ENCODE measurements around the gene NOVA2.

NOVA2 gene

GRCh38 chr19:45971260-45971902, 2.3 kb downstream of the NOVA2 start:
- Histone ChIP-seq H2BK5ac (ENCODE audit: low read depth, low read length, poor library complexity, severe bottlenecking) (no peak overlapping the region), H3K4ac (ENCODE audit: low read depth in 1 of 2, low read length in 2 of 2) (no peak overlapping the region), H3K23ac (ENCODE audit: low read length in 2 of 2) (no peak overlapping the region), H2BK120ac (ENCODE audit: low read depth, low read length) (no peak overlapping the region), H3K14ac (ENCODE audit: low read length in 2 of 2) (no peak overlapping the region), H3K79me1 (replicated peaks; ENCODE audit: low read length, poor library complexity, severe bottlenecking) (no peaks in the 10 kb centered on the region), H3K27ac (ENCODE audit: low read length, poor library complexity, severe bottlenecking) (no peak overlapping the region), H3K18ac (ENCODE audit: low read depth in 1 of 2, low read length in 2 of 2) (no peak overlapping the region), H3K27me3 (ENCODE audit: control insufficient read depth in 1 of 2, insufficient read depth in 1 of 2, low read length in 2 of 2) (peaks cover 66 to 81% of the 10 kb centered on the region in 2 experiments), H3K4me1 (ENCODE audit: control insufficient read depth, insufficient read depth, low read depth, low read length) (peaks cover 5% of the 10 kb centered on the region), H3K9ac (ENCODE audit: low read length) (no peak overlapping the region), H2BK12ac (ENCODE audit: low read length in 2 of 2) (no peak overlapping the region), H3K9me3 (ENCODE audit: control insufficient read depth, low read length) (no peaks in the 10 kb centered on the region), H3K36me3 (ENCODE audit: control insufficient read depth in 1 of 2, insufficient read depth in 2 of 2, low read depth in 1 of 2, low read length in 2 of 2) (no peaks in the 10 kb centered on the region), H2AK5ac (ENCODE audit: low read length, severe bottlenecking) (no peak overlapping the region), H3K4me3 (ENCODE audit: insufficient read depth in 1 of 2, low read depth in 1 of 2, low read length in 2 of 2) (no peak overlapping the region), H2AFZ (ENCODE audit: low read depth, low read length) (no peak overlapping the region), H4K8ac (ENCODE audit: low read length) (no peak overlapping the region), H3K4me2 (ENCODE audit: low read length, poor library complexity, severe bottlenecking) (no peak overlapping the region), H2BK15ac (ENCODE audit: low read depth, poor library complexity, severe bottlenecking) (no peak overlapping the region), H4K91ac (ENCODE audit: low read length) (no peak overlapping the region)
- DNase-seq: no peak
- WGBS: 55% methylated on average over 9 of the region's 11 CpGs

GRCh38 chr19:45969676-45970075, 4.0 kb downstream of the NOVA2 start:
- Histone ChIP-seq H3K4me3 (ENCODE audit: insufficient read depth in 1 of 2, low read depth in 1 of 2, low read length in 2 of 2) (no peak overlapping the region), H3K4me1 (ENCODE audit: control insufficient read depth, insufficient read depth, low read depth, low read length) (peaks cover 5% of the 10 kb centered on the region), H4K8ac (ENCODE audit: low read length) (no peak overlapping the region), H3K9me3 (ENCODE audit: control insufficient read depth, low read length) (no peaks in the 10 kb centered on the region), H3K14ac (ENCODE audit: low read length in 2 of 2) (no peak overlapping the region), H2BK15ac (ENCODE audit: low read depth, poor library complexity, severe bottlenecking) (no peak overlapping the region), H3K79me1 (replicated peaks; ENCODE audit: low read length, poor library complexity, severe bottlenecking) (no peaks in the 10 kb centered on the region), H3K27ac (ENCODE audit: low read length, poor library complexity, severe bottlenecking) (no peak overlapping the region), H3K4me2 (ENCODE audit: low read length, poor library complexity, severe bottlenecking) (no peak overlapping the region), H2AK5ac (ENCODE audit: low read length, severe bottlenecking) (no peak overlapping the region), H2BK120ac (ENCODE audit: low read depth, low read length) (no peak overlapping the region), H2AFZ (ENCODE audit: low read depth, low read length) (no peak overlapping the region), H2BK12ac (ENCODE audit: low read length in 2 of 2) (no peak overlapping the region), H2BK5ac (ENCODE audit: low read depth, low read length, poor library complexity, severe bottlenecking) (no peak overlapping the region), H3K4ac (ENCODE audit: low read depth in 1 of 2, low read length in 2 of 2) (no peak overlapping the region), H3K27me3 (ENCODE audit: control insufficient read depth in 1 of 2, insufficient read depth in 1 of 2, low read length in 2 of 2) (peaks cover 51 to 79% of the 10 kb centered on the region in 2 experiments), H3K9ac (ENCODE audit: low read length) (no peak overlapping the region), H3K23ac (ENCODE audit: low read length in 2 of 2) (no peak overlapping the region), H4K91ac (ENCODE audit: low read length) (no peak overlapping the region), H3K36me3 (ENCODE audit: control insufficient read depth in 1 of 2, insufficient read depth in 2 of 2, low read depth in 1 of 2, low read length in 2 of 2) (no peaks in the 10 kb centered on the region), H3K18ac (ENCODE audit: low read depth in 1 of 2, low read length in 2 of 2) (no peak overlapping the region)
- no peak for DNase-seq
- WGBS: 79% methylated on average over 5 of the region's 5 CpGs

GRCh38 chr19:45968626-45969025, 5.0 kb downstream of the NOVA2 start:
- WGBS: 83% methylated on average over 9 of the region's 9 CpGs
- Histone ChIP-seq H4K91ac (ENCODE audit: low read length) (no peak overlapping the region), H3K36me3 (ENCODE audit: control insufficient read depth in 1 of 2, insufficient read depth in 2 of 2, low read depth in 1 of 2, low read length in 2 of 2) (no peaks in the 10 kb centered on the region), H4K8ac (ENCODE audit: low read length) (no peak overlapping the region), H3K14ac (ENCODE audit: low read length in 2 of 2) (no peak overlapping the region), H2AFZ (ENCODE audit: low read depth, low read length) (no peak overlapping the region), H3K9ac (ENCODE audit: low read length) (no peak overlapping the region), H3K79me1 (replicated peaks; ENCODE audit: low read length, poor library complexity, severe bottlenecking) (no peaks in the 10 kb centered on the region), H3K4me1 (ENCODE audit: control insufficient read depth, insufficient read depth, low read depth, low read length) (peaks cover 2% of the 10 kb centered on the region), H3K23ac (ENCODE audit: low read length in 2 of 2) (no peak overlapping the region), H2BK120ac (ENCODE audit: low read depth, low read length) (no peak overlapping the region), H2BK12ac (ENCODE audit: low read length in 2 of 2) (no peak overlapping the region), H3K4me2 (ENCODE audit: low read length, poor library complexity, severe bottlenecking) (no peak overlapping the region), H2BK15ac (ENCODE audit: low read depth, poor library complexity, severe bottlenecking) (no peak overlapping the region), H3K4me3 (ENCODE audit: insufficient read depth in 1 of 2, low read depth in 1 of 2, low read length in 2 of 2) (no peak overlapping the region), H3K27me3 (ENCODE audit: control insufficient read depth in 1 of 2, insufficient read depth in 1 of 2, low read length in 2 of 2) (peaks cover 43 to 71% of the 10 kb centered on the region in 2 experiments), H2AK5ac (ENCODE audit: low read length, severe bottlenecking) (no peak overlapping the region), H3K18ac (ENCODE audit: low read depth in 1 of 2, low read length in 2 of 2) (no peak overlapping the region), H2BK5ac (ENCODE audit: low read depth, low read length, poor library complexity, severe bottlenecking) (no peak overlapping the region), H3K27ac (ENCODE audit: low read length, poor library complexity, severe bottlenecking) (no peak overlapping the region), H3K4ac (ENCODE audit: low read depth in 1 of 2, low read length in 2 of 2) (no peak overlapping the region), H3K9me3 (ENCODE audit: control insufficient read depth, low read length) (no peaks in the 10 kb centered on the region)
- no peak for DNase-seq

- Histone ChIP-seq H4K8ac (ENCODE audit: low read length) (no peak overlapping the region), H2BK120ac (ENCODE audit: low read depth, low read length) (no peak overlapping the region), H2BK5ac (ENCODE audit: low read depth, low read length, poor library complexity, severe bottlenecking) (no peak overlapping the region), H3K18ac (ENCODE audit: low read depth in 1 of 2, low read length in 2 of 2) (no peak overlapping the region), H3K27ac (ENCODE audit: low read length, poor library complexity, severe bottlenecking) (no peak overlapping the region), H3K23ac (ENCODE audit: low read length in 2 of 2) (no peak overlapping the region), H3K79me1 (replicated peaks; ENCODE audit: low read length, poor library complexity, severe bottlenecking) (no peaks in the 10 kb centered on the region), H3K14ac (ENCODE audit: low read length in 2 of 2) (no peak overlapping the region), H3K4me1 (ENCODE audit: control insufficient read depth, insufficient read depth, low read depth, low read length) (no peaks in the 10 kb centered on the region), H2BK15ac (ENCODE audit: low read depth, poor library complexity, severe bottlenecking) (no peak overlapping the region), H3K4ac (ENCODE audit: low read depth in 1 of 2, low read length in 2 of 2) (no peak overlapping the region), H3K9ac (ENCODE audit: low read length) (no peak overlapping the region), H3K4me3 (ENCODE audit: insufficient read depth in 1 of 2, low read depth in 1 of 2, low read length in 2 of 2) (no peak overlapping the region), H2BK12ac (ENCODE audit: low read length in 2 of 2) (no peak overlapping the region), H3K9me3 (ENCODE audit: control insufficient read depth, low read length) (no peaks in the 10 kb centered on the region), H4K91ac (ENCODE audit: low read length) (no peak overlapping the region), H3K27me3 (ENCODE audit: control insufficient read depth in 1 of 2, insufficient read depth in 1 of 2, low read length in 2 of 2) (peaks cover 36 to 68% of the 10 kb centered on the region in 2 experiments), H2AFZ (ENCODE audit: low read depth, low read length) (no peak overlapping the region), H3K36me3 (ENCODE audit: control insufficient read depth in 1 of 2, insufficient read depth in 2 of 2, low read depth in 1 of 2, low read length in 2 of 2) (no peaks in the 10 kb centered on the region), H3K4me2 (ENCODE audit: low read length, poor library complexity, severe bottlenecking) (no peak overlapping the region), H2AK5ac (ENCODE audit: low read length, severe bottlenecking) (no peak overlapping the region)
- 70% methylated on average over 7 of the region's 7 CpGs for WGBS
- DNase-seq: no peak
Measured at GRCh38 chr19:45967246-45967645, 6.4 kb downstream of the NOVA2 start.

Data from mesenchymal stem cell (in vitro differentiated cells and primary cell).